Adipocyte (in vitro differentiated cells): ENCODE data around the gene CCNYL1.
A peak's percentile ranks its signal among the peaks of the same experiment; 100 is the strongest.
"Not testable (repeated sequence)": the region's sequence is repeated elsewhere in the genome, so short reads cannot be mapped to it uniquely, and the experiment has no call there.

Experiments used
- DNase-seq: peaks from one replicate; pipeline ENCODE4 v3.0.0-alpha.2; 2015; ENCODE audit warnings: low read depth
- H3K27me3 ChIP-seq: replicated peaks from 2 replicates; pipeline ENCODE4 v1.7.0; 2013; ENCODE audit warnings: mild to moderate bottlenecking, low read length, moderate library complexity; ENCODE audit not compliant: control insufficient read depth, insufficient read depth
- H3K36me3 ChIP-seq: 2 replicates; pipeline ENCODE4 v1.7.0; 2013; ENCODE audit warnings: low read length, mild to moderate bottlenecking, moderate library complexity; ENCODE audit not compliant: control insufficient read depth, insufficient read depth, severe bottlenecking
- H3K4me1 ChIP-seq: 2 replicates; pipeline ENCODE4 v1.7.0; 2013; ENCODE audit warnings: mild to moderate bottlenecking, low read length, moderate library complexity; ENCODE audit not compliant: control insufficient read depth, insufficient read depth
- H3K4me3 ChIP-seq: 2 replicates; pipeline ENCODE4 v1.7.0; 2013; ENCODE audit warnings: mild to moderate bottlenecking, low read length, moderate library complexity
- H3K9ac ChIP-seq: 2 replicates; pipeline ENCODE4 v1.7.0; 2013; ENCODE audit warnings: mild to moderate bottlenecking, low read length, moderate library complexity
- H3K9me3 ChIP-seq: 2 replicates; pipeline ENCODE4 v1.7.0; 2013; ENCODE audit warnings: mild to moderate bottlenecking, low read length, moderate library complexity; ENCODE audit not compliant: control insufficient read depth

Gene CCNYL1

GRCh38 chr2:207683879-207684627 lies 27.4 kb upstream of the CCNYL1 start:
- no peak overlapping the region for H3K9ac ChIP-seq
- peak; percentile 58 for DNase-seq

GRCh38 chr2:207686812-207687211 lies 24.6 kb upstream of the CCNYL1 start:
- H3K36me3 ChIP-seq = no peaks in the 10 kb centered on the region

More at GRCh38 chr2:207683879-207684627, 27.4 kb upstream of the CCNYL1 start:
- Histone ChIP-seq H3K9me3 (no peaks in the 10 kb centered on the region), H3K4me3 (no peak overlapping the region), H3K27me3 (peaks cover 12% of the 10 kb centered on the region), H3K36me3 (no peaks in the 10 kb centered on the region), H3K4me1 (peaks cover 14% of the 10 kb centered on the region)

GRCh38 chr2:207688597-207688996 lies 22.8 kb upstream of the CCNYL1 start:
- DNase-seq = no peak

More at GRCh38 chr2:207686812-207687211, 24.6 kb upstream of the CCNYL1 start:
- DNase-seq = no peak
- no peak overlapping the region for H3K4me3 ChIP-seq
- H3K4me1 ChIP-seq = peaks cover 14% of the 10 kb centered on the region
- no peaks in the 10 kb centered on the region for H3K9me3 ChIP-seq
- peaks cover 4% of the 10 kb centered on the region for H3K27me3 ChIP-seq
- H3K9ac ChIP-seq = no peak overlapping the region

GRCh38 chr2:207690845-207691461 lies 20.5 kb upstream of the CCNYL1 start:
- DNase-seq = not testable (repeated sequence)
- H3K4me1 ChIP-seq = peaks cover 13% of the 10 kb centered on the region

More at GRCh38 chr2:207688597-207688996, 22.8 kb upstream of the CCNYL1 start:
- Histone ChIP-seq H3K9ac (no peak overlapping the region), H3K36me3 (no peaks in the 10 kb centered on the region), H3K27me3 (peaks cover 7% of the 10 kb centered on the region), H3K9me3 (no peaks in the 10 kb centered on the region), H3K4me1 (peaks cover 15% of the 10 kb centered on the region), H3K4me3 (no peak overlapping the region)

GRCh38 chr2:207692206-207693065 lies 19.0 kb upstream of the CCNYL1 start:
- Histone ChIP-seq H3K9me3 (no peaks in the 10 kb centered on the region), H3K9ac (no peak overlapping the region), H3K4me3 (no peak overlapping the region), H3K4me1 (peaks cover 13% of the 10 kb centered on the region), H3K27me3 (peaks cover 7% of the 10 kb centered on the region), H3K36me3 (no peaks in the 10 kb centered on the region)
- no peak for DNase-seq

More at GRCh38 chr2:207690845-207691461, 20.5 kb upstream of the CCNYL1 start:
- not testable (repeated sequence) for H3K4me3 ChIP-seq, H3K36me3 ChIP-seq, H3K27me3 ChIP-seq, H3K9ac ChIP-seq, H3K9me3 ChIP-seq

GRCh38 chr2:207693641-207694249 lies 17.7 kb upstream of the CCNYL1 start:
- no peak for DNase-seq
- Histone ChIP-seq H3K9ac (no peak overlapping the region), H3K27me3 (peaks cover 3% of the 10 kb centered on the region), H3K36me3 (no peaks in the 10 kb centered on the region), H3K4me3 (no peak overlapping the region), H3K4me1 (peaks cover 13% of the 10 kb centered on the region), H3K9me3 (no peaks in the 10 kb centered on the region)

- H3K9ac ChIP-seq = no peak overlapping the region
- peak; percentile 72 for DNase-seq
These were observed 16.6 kb upstream of the CCNYL1 start for GRCh38 chr2:207694811-207695281.

GRCh38 chr2:207695293-207695692 lies 16.1 kb upstream of the CCNYL1 start:
- peaks cover 3% of the 10 kb centered on the region for H3K27me3 ChIP-seq
- no peak overlapping the region for H3K4me3 ChIP-seq
- no peaks in the 10 kb centered on the region for H3K9me3 ChIP-seq
- H3K4me1 ChIP-seq = peaks cover 13% of the 10 kb centered on the region
- DNase-seq = no peak
- H3K36me3 ChIP-seq = no peaks in the 10 kb centered on the region
- no peak overlapping the region for H3K9ac ChIP-seq

More at GRCh38 chr2:207694811-207695281, 16.6 kb upstream of the CCNYL1 start:
- no peak overlapping the region for H3K4me3 ChIP-seq
- peaks cover 3% of the 10 kb centered on the region for H3K27me3 ChIP-seq
- H3K36me3 ChIP-seq = no peaks in the 10 kb centered on the region
- H3K9me3 ChIP-seq = no peaks in the 10 kb centered on the region
- H3K4me1 ChIP-seq = peaks cover 13% of the 10 kb centered on the region

- not testable (repeated sequence) for H3K4me3 ChIP-seq, H3K27me3 ChIP-seq, H3K9me3 ChIP-seq, H3K36me3 ChIP-seq, DNase-seq, H3K9ac ChIP-seq
- H3K4me1 ChIP-seq = peaks cover 12% of the 10 kb centered on the region
These were observed 14.5 kb upstream of the CCNYL1 start for GRCh38 chr2:207696911-207697310.

- H3K4me3 ChIP-seq = no peak overlapping the region
- H3K27me3 ChIP-seq = peaks cover 3% of the 10 kb centered on the region
These were observed 14.0 kb upstream of the CCNYL1 start for GRCh38 chr2:207697411-207697810.

More at GRCh38 chr2:207697411-207697810, 14.0 kb upstream of the CCNYL1 start:
- Histone ChIP-seq H3K9ac (no peak overlapping the region), H3K4me1 (peaks cover 7% of the 10 kb centered on the region), H3K36me3 (no peaks in the 10 kb centered on the region), H3K9me3 (no peaks in the 10 kb centered on the region)
- DNase-seq = no peak
